Activated CD4-positive, alpha-beta T cell treated with anti-CD3 and anti-CD28 coated beads, Interleukin-2, amount 10 ng/mL, durations not matched to agents 7 days and 5 days (primary cell): ENCODE results near the gene CD58. TPM values are rescaled to one million over a fixed set of nuclear protein-coding genes. Genes with fewer than 3 reads are reported as not detected.

Experiments
- CTCF ChIA-PET: fragments of 350-600 bp; sonication (Branson Sonifier 250); formaldehyde crosslinking; loops from one replicate; lab custom pipeline; 2021; ENCODE audit warnings: antibody characterized with exemption; lab: Charles Lee
- POLR2A ChIA-PET: fragments of 350-600 bp; sonication (Branson Sonifier 250); formaldehyde crosslinking; loops from one replicate; lab custom pipeline; 2021; ENCODE audit warnings: antibody characterized with exemption; lab: Charles Lee
- DNase-seq: peaks from one replicate; pipeline ENCODE4 v3.0.0-alpha.2; 2020
- H3K27ac Mint-ChIP-seq: one replicate; pipeline ENCODE4 v1.8.0; 2021; ENCODE audit warnings: mild to moderate bottlenecking, moderate library complexity, mixed read lengths
- H3K27me3 Mint-ChIP-seq: one replicate; pipeline ENCODE4 v1.8.0; 2021; ENCODE audit warnings: mixed read lengths
- H3K36me3 Mint-ChIP-seq: one replicate; pipeline ENCODE4 v1.8.0; 2021; ENCODE audit warnings: low read depth, mixed read lengths
- H3K4me1 Mint-ChIP-seq: one replicate; pipeline ENCODE4 v1.8.0; 2021; ENCODE audit warnings: mixed read lengths
- H3K4me3 Mint-ChIP-seq: one replicate; pipeline ENCODE4 v1.8.0; 2021; ENCODE audit warnings: mild to moderate bottlenecking, moderate library complexity, mixed read lengths
- H3K9me3 Mint-ChIP-seq: one replicate; pipeline ENCODE4 v1.8.0; 2021; ENCODE audit warnings: mixed read lengths
- total RNA-seq, 2 experiments: library from RNA; stranded (reverse); gene quantifications; one replicate each; pipeline ENCODE4 v1.2.3, GENCODE V29; 2021

CD58 gene
- total RNA-seq, 2 experiments from 2014 or later, result 22.5 to 29.2 TPM

DNA sequence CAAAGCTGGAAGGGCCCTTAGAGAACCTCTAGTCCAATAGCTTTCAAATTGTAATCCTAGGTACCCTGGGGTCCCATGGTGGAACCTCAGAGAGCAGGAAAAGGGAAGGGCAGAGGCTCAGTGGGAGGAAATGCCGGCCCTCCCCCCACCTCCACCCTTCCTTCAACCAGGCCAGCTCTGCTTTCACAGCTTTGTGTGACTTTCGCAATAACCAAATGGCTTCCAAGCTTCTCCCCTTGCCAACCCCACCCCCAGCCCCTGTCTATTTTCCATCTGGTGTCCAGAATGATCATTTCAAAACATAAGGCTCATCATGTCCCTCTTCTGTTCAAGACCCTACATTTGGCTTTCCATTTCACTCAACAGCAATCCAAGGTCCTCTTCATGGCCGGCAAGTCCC is 74.4 kb downstream of the CD58 start:
- no peaks in the 10 kb centered on the region for H3K27me3 Mint-ChIP-seq
- CTCF ChIA-PET, result interaction anchor here (4.5 to 8.1 kb wide), 2 partner anchors 13 to 358 kb away, joined by 32 to 54 read pairs; no protein-coding TSS in a partner anchor
- no peaks in the 10 kb centered on the region for H3K9me3 Mint-ChIP-seq
- no peak overlapping the region for H3K27ac Mint-ChIP-seq
- peaks cover 2% of the 10 kb centered on the region for H3K36me3 Mint-ChIP-seq
- POLR2A ChIA-PET, result no interaction called here
- no peak overlapping the region for H3K4me3 Mint-ChIP-seq
- peaks cover 31% of the 10 kb centered on the region for H3K4me1 Mint-ChIP-seq
- no peak for DNase-seq

DNA sequence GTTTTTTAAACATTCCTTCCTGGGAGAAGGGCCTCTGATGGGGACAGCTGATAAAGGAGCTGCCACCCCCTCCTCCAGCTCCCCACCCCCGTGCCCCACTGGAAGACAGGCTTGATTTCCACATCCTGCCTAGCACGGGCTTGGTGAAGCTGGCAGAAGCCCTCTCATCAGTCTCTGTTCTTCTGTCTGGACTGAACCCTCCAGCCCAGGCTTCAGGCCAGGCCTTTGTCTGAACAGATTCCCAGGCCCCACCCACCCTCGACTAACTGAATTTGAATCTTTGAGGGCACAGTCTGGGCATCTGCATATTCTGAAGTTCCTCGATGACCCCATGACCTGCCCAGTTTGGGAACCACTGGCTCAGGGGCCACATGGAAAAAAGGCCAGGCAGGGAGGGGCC is 75.3 kb downstream of the CD58 start:
- DNase-seq, result no peak
- no peak overlapping the region for H3K4me3 Mint-ChIP-seq
- no peaks in the 10 kb centered on the region for H3K27me3 Mint-ChIP-seq
- H3K9me3 Mint-ChIP-seq, result no peaks in the 10 kb centered on the region
- ChIA-PET CTCF (interaction anchor here (4.5 to 8.1 kb wide), 2 partner anchors 12 to 357 kb away, joined by 32 to 54 read pairs; no protein-coding TSS in a partner anchor), POLR2A (no interaction called here)
- peaks cover 28% of the 10 kb centered on the region for H3K4me1 Mint-ChIP-seq
- H3K36me3 Mint-ChIP-seq, result peaks cover under 1% of the 10 kb centered on the region
- H3K27ac Mint-ChIP-seq, result no peak overlapping the region

DNA sequence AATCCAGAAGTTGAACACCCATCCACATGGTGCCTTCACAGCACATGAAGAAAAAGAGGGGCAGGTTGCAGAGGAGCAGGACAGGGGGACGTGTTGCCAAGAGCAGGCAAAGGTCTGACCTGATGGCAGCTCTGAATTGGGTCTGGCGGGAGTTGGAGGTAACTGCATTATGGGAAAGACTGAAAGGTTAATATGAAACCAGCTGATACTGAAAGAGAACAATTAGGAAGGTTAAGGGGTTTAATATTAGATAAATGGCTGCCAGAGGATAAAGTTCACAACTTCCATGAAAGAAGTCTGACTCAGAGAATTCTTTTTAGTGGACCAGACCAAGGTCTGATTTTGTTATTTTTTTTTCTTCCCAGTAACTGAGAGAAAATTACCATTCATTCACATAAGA is 76.1 kb downstream of the CD58 start:
- Mint-ChIP-seq H3K9me3 (no peaks in the 10 kb centered on the region), H3K4me1 (peaks cover 24% of the 10 kb centered on the region), H3K27ac (no peak overlapping the region), H3K4me3 (no peak overlapping the region), H3K36me3 (no peaks in the 10 kb centered on the region), H3K27me3 (no peaks in the 10 kb centered on the region)
- ChIA-PET POLR2A (interaction anchor here (0.6 kb wide), 1 partner anchor 274 kb away, joined by 4 read pairs; no protein-coding TSS in a partner anchor), CTCF (interaction anchor here (1.6 to 2.7 kb wide), 2 partner anchors 10 to 356 kb away, joined by 6 to 23 read pairs; no protein-coding TSS in a partner anchor)
- no peak for DNase-seq

DNA sequence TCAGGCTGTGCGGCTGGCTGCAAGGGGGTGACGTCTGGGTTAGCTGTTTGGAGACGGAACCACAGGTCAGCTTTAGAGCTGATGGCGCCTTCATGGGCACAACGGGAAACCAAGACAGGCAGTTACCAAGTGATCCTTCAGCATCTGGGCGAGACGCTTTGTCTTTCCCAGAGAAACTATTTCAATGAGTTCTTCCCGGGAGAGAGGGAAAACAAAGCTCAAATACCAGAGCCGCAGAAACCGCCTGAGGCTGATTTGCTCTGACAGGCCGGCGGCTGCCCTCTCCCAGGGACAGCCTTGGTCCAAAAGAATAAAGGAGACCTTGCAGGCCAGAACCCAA is 76.5 kb downstream of the CD58 start:
- Mint-ChIP-seq H3K9me3 (no peaks in the 10 kb centered on the region), H3K36me3 (no peaks in the 10 kb centered on the region), H3K4me1 (peaks cover 23% of the 10 kb centered on the region), H3K4me3 (no peak overlapping the region), H3K27me3 (no peaks in the 10 kb centered on the region), H3K27ac (no peak overlapping the region)
- POLR2A ChIA-PET, result interaction anchor here (0.6 kb wide), 1 partner anchor 274 kb away, joined by 4 read pairs; no protein-coding TSS in a partner anchor
- CTCF ChIA-PET, result interaction anchor here (1.1 to 2.7 kb wide), 3 partner anchors 10 to 355 kb away, joined by 3 to 23 read pairs (median 6); no protein-coding TSS in a partner anchor
- DNase-seq, result no peak

DNA sequence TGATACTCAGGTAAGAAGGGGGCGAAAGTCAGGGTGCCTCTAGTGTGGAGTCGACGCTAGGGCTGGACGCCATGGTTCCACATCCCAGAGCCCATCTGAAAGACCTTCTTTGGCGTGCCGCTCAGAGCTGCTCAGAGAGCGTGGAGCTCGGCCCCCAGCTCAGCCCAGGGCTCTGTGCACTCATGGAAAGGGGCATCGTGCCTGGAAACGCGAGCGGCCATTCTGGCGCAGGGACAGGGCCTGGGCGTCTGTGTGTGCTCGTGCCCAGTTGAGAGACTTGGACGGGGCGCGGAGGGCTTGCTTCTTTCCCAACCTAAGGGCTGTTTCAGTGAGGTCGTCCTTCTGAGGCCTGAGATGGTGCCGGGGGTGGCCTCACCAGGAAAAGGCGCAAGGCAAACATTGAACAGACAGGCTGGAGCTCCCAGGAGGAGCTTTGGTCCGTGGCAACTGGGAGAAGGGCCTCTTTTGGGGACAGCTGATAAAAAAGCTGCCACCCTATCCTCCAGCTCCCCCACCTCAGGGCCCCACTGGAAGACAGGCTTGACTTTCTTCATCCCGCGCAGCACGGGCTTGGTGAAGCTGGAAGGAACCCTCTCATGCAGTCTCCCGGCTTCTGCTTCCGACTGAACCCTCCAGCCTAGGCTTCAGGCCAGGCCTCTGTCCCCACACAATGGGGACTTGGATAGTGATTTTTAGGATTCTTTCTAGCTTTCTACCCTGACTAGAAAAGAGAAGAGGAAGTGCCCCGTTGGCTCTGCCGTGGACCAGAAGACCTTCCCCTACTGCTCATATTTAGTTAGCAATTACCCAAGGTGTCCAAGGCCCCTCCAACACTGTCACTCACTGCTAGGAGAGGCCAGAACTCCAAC is 77.1 kb downstream of the CD58 start:
- DNase-seq, result no peak
- CTCF ChIA-PET, result interaction anchor here (1.1 to 2.7 kb wide), 4 partner anchors 9 to 355 kb away, joined by 3 to 23 read pairs (median 5); no protein-coding TSS in a partner anchor
- no peaks in the 10 kb centered on the region for H3K36me3 Mint-ChIP-seq
- POLR2A ChIA-PET, result no interaction called here
- no peaks in the 10 kb centered on the region for H3K9me3 Mint-ChIP-seq
- no peaks in the 10 kb centered on the region for H3K27me3 Mint-ChIP-seq
- peaks cover 20% of the 10 kb centered on the region for H3K4me1 Mint-ChIP-seq
- H3K27ac Mint-ChIP-seq, result no peak overlapping the region
- H3K4me3 Mint-ChIP-seq, result no peak overlapping the region

DNA sequence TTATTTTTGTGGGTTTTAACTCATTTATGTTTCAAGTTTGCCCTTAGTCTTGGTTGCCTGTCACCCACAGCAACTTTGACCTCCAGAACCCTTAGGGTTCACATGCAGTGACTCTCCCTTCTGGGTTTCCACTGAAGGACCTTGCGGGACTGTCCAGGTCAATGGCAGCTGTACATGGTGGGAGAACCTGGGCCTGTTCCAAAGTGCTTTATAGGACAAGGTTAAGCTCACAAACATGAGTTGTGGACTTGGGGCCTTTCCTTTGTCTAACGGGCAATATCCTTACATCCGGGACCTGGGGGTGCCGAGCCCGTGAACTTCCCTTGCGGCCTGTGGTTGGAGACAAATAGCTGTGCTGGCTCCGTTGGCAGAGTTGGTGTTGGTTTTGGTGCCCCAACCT is 77.8 kb downstream of the CD58 start:
- Mint-ChIP-seq H3K4me1 (peaks cover 20% of the 10 kb centered on the region), H3K36me3 (no peaks in the 10 kb centered on the region), H3K27me3 (no peaks in the 10 kb centered on the region), H3K9me3 (no peaks in the 10 kb centered on the region), H3K27ac (no peak overlapping the region), H3K4me3 (no peak overlapping the region)
- DNase-seq, result no peak
- CTCF ChIA-PET, result interaction anchor here (1.1 to 2.7 kb wide), 3 partner anchors 8 to 340 kb away, joined by 3 to 23 read pairs (median 4); no protein-coding TSS in a partner anchor
- POLR2A ChIA-PET, result no interaction called here

DNA sequence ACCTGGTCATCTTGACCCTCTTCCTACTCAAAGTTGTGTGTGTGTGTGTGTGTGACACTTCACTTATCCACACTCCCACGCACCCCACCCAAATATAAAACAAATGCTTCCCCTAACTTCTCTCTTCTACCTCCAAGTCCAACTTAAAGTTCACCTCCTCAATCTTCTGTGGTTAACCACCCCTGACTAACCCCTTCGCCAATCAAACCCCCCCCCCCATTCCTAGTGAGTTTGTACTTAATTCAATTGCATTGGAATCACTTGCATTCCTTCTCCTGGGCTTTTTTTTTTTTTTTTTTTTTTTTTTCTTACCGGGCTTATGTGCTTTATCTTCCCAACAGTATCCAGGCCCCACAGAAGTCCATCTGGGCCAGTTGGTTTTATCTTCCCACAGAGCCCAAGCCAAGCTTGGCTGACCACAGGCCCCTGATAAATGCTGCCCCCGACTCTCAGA is 78.4 kb downstream of the CD58 start:
- H3K36me3 Mint-ChIP-seq, result no peaks in the 10 kb centered on the region
- no peak overlapping the region for H3K4me3 Mint-ChIP-seq
- no peak overlapping the region for H3K27ac Mint-ChIP-seq
- no peaks in the 10 kb centered on the region for H3K9me3 Mint-ChIP-seq
- peaks cover 20% of the 10 kb centered on the region for H3K4me1 Mint-ChIP-seq
- no peak for DNase-seq
- POLR2A ChIA-PET, result no interaction called here
- CTCF ChIA-PET, result interaction anchor here (0.6 to 2.7 kb wide), 2 partner anchors 8 to 63 kb away, joined by 3 to 23 read pairs; no protein-coding TSS in a partner anchor
- H3K27me3 Mint-ChIP-seq, result no peaks in the 10 kb centered on the region

DNA sequence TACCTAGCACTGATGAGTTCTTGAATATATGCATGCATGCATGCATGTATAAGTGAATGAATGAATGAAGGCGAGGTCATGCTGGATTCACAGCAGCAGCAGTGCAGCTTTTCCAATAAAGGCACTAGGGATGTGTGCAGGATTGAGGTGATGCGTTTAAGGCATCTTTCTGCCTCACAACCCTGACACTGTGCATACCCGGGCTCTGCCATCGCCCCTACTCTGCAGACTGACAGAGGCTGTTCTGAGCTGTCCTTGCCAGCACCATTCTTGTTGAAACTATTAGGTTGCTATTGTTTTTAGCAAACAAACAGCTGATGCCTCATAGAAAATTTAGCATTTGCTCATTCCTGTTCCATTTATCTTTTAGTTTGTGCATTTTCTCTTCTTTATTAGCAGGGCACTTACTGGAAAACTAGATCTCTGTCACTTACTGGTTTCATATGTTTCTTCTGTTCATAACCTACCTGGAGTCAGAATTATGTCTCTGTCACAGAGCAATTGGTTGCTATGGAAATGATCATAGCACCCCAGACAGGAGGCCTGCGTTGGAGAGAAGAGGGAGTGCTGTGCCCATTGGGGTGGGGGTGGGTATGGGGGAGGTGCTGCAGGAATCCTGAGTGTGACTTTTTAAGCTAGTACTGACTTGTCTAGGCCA is 79.0 kb downstream of the CD58 start:
- H3K9me3 Mint-ChIP-seq, result no peaks in the 10 kb centered on the region
- H3K36me3 Mint-ChIP-seq, result no peaks in the 10 kb centered on the region
- no peak overlapping the region for H3K4me3 Mint-ChIP-seq
- CTCF ChIA-PET, result interaction anchor here (0.6 to 1.0 kb wide), 2 partner anchors 62 to 360 kb away, joined by 3 read pairs; no protein-coding TSS in a partner anchor
- H3K4me1 Mint-ChIP-seq, result peaks cover 17% of the 10 kb centered on the region
- H3K27ac Mint-ChIP-seq, result no peak overlapping the region
- H3K27me3 Mint-ChIP-seq, result peaks cover 3% of the 10 kb centered on the region
- no peak for DNase-seq
- POLR2A ChIA-PET, result no interaction called here

DNA sequence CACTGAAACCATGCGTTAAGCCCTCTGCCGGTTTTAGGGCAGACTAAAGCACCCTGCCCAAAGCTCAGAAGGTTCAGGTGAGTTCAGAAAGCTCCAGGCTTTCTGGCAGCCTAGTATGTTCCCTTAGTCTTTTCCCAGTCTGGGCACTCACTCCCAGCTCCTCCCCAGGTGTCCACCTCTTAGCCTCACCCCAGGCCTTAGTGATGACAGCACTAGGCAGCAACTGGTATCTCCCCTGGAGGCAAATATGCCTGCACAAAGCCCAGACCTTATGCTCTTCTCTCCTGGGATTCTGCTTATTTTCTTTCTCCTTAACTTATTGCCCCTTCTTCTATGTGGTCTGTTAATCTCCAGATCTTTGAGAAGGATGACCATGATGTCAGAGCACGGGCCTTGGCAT is 80.2 kb downstream of the CD58 start:
- no peaks in the 10 kb centered on the region for H3K9me3 Mint-ChIP-seq
- DNase-seq, result no peak
- H3K4me3 Mint-ChIP-seq, result no peak overlapping the region
- H3K36me3 Mint-ChIP-seq, result no peaks in the 10 kb centered on the region
- H3K27me3 Mint-ChIP-seq, result peaks cover 3% of the 10 kb centered on the region
- no peak overlapping the region for H3K27ac Mint-ChIP-seq
- peaks cover 8% of the 10 kb centered on the region for H3K4me1 Mint-ChIP-seq
- ChIA-PET CTCF (interaction anchor here (0.6 to 1.8 kb wide), 3 partner anchors 9 to 1463 kb away, joined by 3 to 9 read pairs (median 3); no protein-coding TSS in a partner anchor), POLR2A (no interaction called here)

DNA sequence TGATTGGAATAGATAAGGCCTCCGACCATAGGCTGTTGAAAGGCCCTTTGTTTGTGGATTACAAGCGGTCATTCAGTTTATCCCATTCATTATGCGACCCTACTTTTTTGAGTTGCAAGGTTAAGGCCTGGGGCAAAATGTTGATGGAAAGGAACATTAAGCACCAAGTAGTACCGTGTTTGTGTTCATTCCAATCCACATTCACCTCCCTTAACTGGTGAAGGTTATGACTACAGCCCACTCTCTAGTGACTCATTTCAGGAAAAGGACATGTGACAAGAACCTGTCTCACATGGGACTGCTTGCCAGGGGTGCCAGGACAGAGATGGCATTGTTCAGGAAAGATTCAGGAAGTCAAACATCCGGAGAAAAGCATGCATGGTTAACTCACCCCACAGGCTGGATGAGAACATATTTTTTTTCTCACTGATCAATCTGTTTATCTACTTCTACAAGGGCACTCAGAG is 81.6 kb downstream of the CD58 start:
- H3K27ac Mint-ChIP-seq, result no peak overlapping the region
- no peaks in the 10 kb centered on the region for H3K36me3 Mint-ChIP-seq
- ChIA-PET POLR2A (no interaction called here), CTCF (interaction anchor here (1.1 to 2.5 kb wide), 3 partner anchors 10 to 350 kb away, joined by 3 to 9 read pairs (median 8); no protein-coding TSS in a partner anchor)
- no peaks in the 10 kb centered on the region for H3K9me3 Mint-ChIP-seq
- no peak overlapping the region for H3K4me3 Mint-ChIP-seq
- no peak for DNase-seq
- peaks cover 3% of the 10 kb centered on the region for H3K27me3 Mint-ChIP-seq
- peaks cover 8% of the 10 kb centered on the region for H3K4me1 Mint-ChIP-seq

DNA sequence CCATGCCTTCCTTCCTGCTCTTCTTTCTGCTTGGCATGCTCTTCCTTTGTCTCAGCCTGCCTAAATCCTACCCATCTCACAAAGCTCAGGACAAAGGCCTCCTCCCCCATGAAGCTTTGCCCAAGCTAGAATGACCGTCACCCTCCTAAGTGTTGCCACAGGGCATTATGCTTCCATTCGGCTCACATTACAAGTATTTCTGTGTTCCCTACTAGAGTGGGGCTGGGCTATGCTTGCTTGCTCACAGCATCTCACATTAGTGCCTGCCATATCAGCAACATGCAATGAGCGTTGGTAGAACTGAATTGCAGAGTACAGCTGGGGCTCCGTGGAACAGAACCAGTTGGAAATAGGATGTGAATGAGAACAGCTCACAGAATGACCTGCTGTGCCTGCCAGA is 82.8 kb downstream of the CD58 start:
- peaks cover 3% of the 10 kb centered on the region for H3K27me3 Mint-ChIP-seq
- CTCF ChIA-PET, result interaction anchor here (2.5 to 6.5 kb wide), 2 partner anchors 11 to 347 kb away, joined by 8 to 99 read pairs; no protein-coding TSS in a partner anchor
- H3K27ac Mint-ChIP-seq, result no peak overlapping the region
- no peak overlapping the region for H3K4me3 Mint-ChIP-seq
- no peaks in the 10 kb centered on the region for H3K9me3 Mint-ChIP-seq
- H3K4me1 Mint-ChIP-seq, result peaks cover 8% of the 10 kb centered on the region
- POLR2A ChIA-PET, result no interaction called here
- DNase-seq, result no peak
- H3K36me3 Mint-ChIP-seq, result no peaks in the 10 kb centered on the region

DNA sequence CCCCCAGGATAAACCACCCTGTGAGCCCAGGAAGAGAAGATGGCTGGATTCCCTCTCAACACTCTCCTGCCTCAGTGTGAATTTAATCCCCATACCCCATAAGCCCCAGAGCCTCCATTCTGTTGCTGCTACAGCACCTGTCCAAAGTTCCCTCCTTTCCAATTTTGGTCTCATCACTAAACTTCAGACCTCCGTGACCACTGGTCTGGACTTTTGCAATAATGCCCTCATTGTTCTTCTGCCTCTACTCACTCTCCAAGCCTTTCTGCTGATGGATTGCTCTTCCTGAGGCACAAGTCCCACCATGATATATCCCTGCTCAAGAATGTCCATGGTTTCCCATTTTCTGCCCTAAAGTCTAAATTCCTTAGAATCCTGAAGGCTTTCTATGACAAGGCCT is 83.2 kb downstream of the CD58 start:
- Mint-ChIP-seq H3K4me3 (no peak overlapping the region), H3K9me3 (no peaks in the 10 kb centered on the region), H3K36me3 (no peaks in the 10 kb centered on the region), H3K27me3 (peaks cover 3% of the 10 kb centered on the region), H3K27ac (no peak overlapping the region), H3K4me1 (peaks cover 8% of the 10 kb centered on the region)
- POLR2A ChIA-PET, result no interaction called here
- CTCF ChIA-PET, result interaction anchor here (2.5 to 6.5 kb wide), 2 partner anchors 12 to 346 kb away, joined by 8 to 99 read pairs; no protein-coding TSS in a partner anchor
- DNase-seq, result no peak
